Renal pelvis (tissue), 4 donors: ENCODE data around the gene MT1A. TPM values are rescaled to one million over a fixed set of nuclear protein-coding genes. Genes with fewer than 3 reads are reported as not detected.
"Not testable (repeated sequence)": the region's sequence is repeated elsewhere in the genome, so short reads cannot be mapped to it uniquely, and the experiment has no call there.

ENCODE experiments used
- DNase-seq: peaks from one replicate; pipeline ENCODE4 v3.0.0-alpha.2; 2013
- polyA plus RNA-seq, 3 donors: library from polyadenylated mRNA; unstranded; fragments of 120-200 nt; gene quantifications; one replicate each; pipeline ENCODE4 v1.2.1, GENCODE V29; 2013; ENCODE audit not compliant: insufficient read length in 3 of 3

Gene MT1A
- polyA plus RNA-seq, 3 donors: not detected

- DNase-seq: peak; percentile 71
Measured at GRCh38 chr16:56657555-56658326, 19.3 kb downstream of the MT1A start, which contains the start of gene MT1F. Gene MT1F (plus strand): TSS chr16:56657959. CDS start chr16:56658059, 100 bp downstream.

- DNase-seq: no peak
Measured at GRCh38 chr16:56658327-56658875, 19.9 kb downstream of the MT1A start.

- DNase-seq: no peak
Measured at GRCh38 chr16:56662357-56663354, 24.2 kb downstream of the MT1A start.

GRCh38 chr16:56664506-56664905, 26.0 kb downstream of the MT1A start:
- no peak for DNase-seq

GRCh38 chr16:56665286-56666261, 27.1 kb downstream of the MT1A start:
- not testable (repeated sequence) for DNase-seq

GRCh38 chr16:56667581-56668571, 29.4 kb downstream of the MT1A start, which contains the start of gene MT1G:
Gene MT1G (minus strand): TSS chr16:56668065. CDS start chr16:56667993, 72 bp downstream.
- DNase-seq: no peak

GRCh38 chr16:56669005-56669839, 30.8 kb downstream of the MT1A start, which contains the start of gene MT1H:
Gene MT1H (plus strand): TSS chr16:56669814. CDS start chr16:56669885, 71 bp downstream.
- DNase-seq: no peak

- no peak for DNase-seq
Measured at GRCh38 chr16:56669840-56670619, 31.6 kb downstream of the MT1A start.

- no peak for DNase-seq
Measured at GRCh38 chr16:56670620-56670934, 32.1 kb downstream of the MT1A start.

GRCh38 chr16:56671691-56672090, 33.2 kb downstream of the MT1A start:
- DNase-seq: not testable (repeated sequence)

- DNase-seq: not testable (repeated sequence)
Measured at GRCh38 chr16:56672171-56672570, 33.7 kb downstream of the MT1A start.

- DNase-seq: no peak
Measured at GRCh38 chr16:56672761-56673536, 34.5 kb downstream of the MT1A start.

- DNase-seq: no peak
Measured at GRCh38 chr16:56673921-56674320, 35.5 kb downstream of the MT1A start.

GRCh38 chr16:56674570-56674969, 36.1 kb downstream of the MT1A start:
- not testable (repeated sequence) for DNase-seq

GRCh38 chr16:56675685-56676210, 37.3 kb downstream of the MT1A start:
- no peak for DNase-seq

GRCh38 chr16:56677474-56677873, 39.0 kb downstream of the MT1A start:
- DNase-seq: no peak
